Parathyroid adenoma (tissue), 2 donors: Measurements from ENCODE around the gene SRC.

Source experiments
- H2AFZ ChIP-seq: fragments of 300-600 bp; sonication (generic); one replicate; pipeline ENCODE4 v1.7.0; 2017; ENCODE audit warnings: antibody characterized with exemption, mild to moderate bottlenecking
- H3K27ac ChIP-seq: fragments of 300-600 bp; sonication (generic); one replicate; pipeline ENCODE4 v1.7.0; 2017
- H3K27me3 ChIP-seq: fragments of 300-600 bp; sonication (generic); one replicate; pipeline ENCODE4 v1.7.0; 2017; ENCODE audit warnings: low read length; ENCODE audit not compliant: control insufficient read depth, insufficient read depth
- H3K36me3 ChIP-seq: fragments of 300-600 bp; sonication (generic); one replicate; pipeline ENCODE4 v1.7.0; 2017; ENCODE audit warnings: low read length; ENCODE audit not compliant: control insufficient read depth, insufficient read depth
- H3K4me1 ChIP-seq: fragments of 300-600 bp; sonication (generic); one replicate; pipeline ENCODE4 v1.7.0; 2017; ENCODE audit warnings: control low read depth
- H3K4me2 ChIP-seq: fragments of 300-600 bp; sonication (generic); one replicate; pipeline ENCODE4 v1.7.0; 2017; ENCODE audit warnings: low read length
- H3K4me3 ChIP-seq: fragments of 300-600 bp; sonication (generic); one replicate; pipeline ENCODE4 v1.7.0; 2017; ENCODE audit warnings: low read depth, low read length
- H3K79me2 ChIP-seq: fragments of 300-600 bp; sonication (generic); one replicate; pipeline ENCODE4 v1.7.0; 2017; ENCODE audit warnings: control low read depth
- H3K9ac ChIP-seq: fragments of 300-600 bp; sonication (generic); one replicate; pipeline ENCODE4 v1.7.0; 2017; ENCODE audit warnings: mild to moderate bottlenecking
- H3K9me3 ChIP-seq: fragments of 300-600 bp; sonication (generic); one replicate; pipeline ENCODE4 v1.7.0; 2017; ENCODE audit warnings: low read length; ENCODE audit not compliant: control insufficient read depth
- TF ChIP-seq, protein P1 (sequence below): fragments of 300-600 bp; sonication (generic); IDR thresholded peaks from one replicate; pipeline ENCODE4 v1.7.0; 2017; ENCODE audit warnings: antibody characterized with exemption, mild to moderate bottlenecking
- donor health status: primary hyperparathyroidism.

The SRC gene

DNA sequence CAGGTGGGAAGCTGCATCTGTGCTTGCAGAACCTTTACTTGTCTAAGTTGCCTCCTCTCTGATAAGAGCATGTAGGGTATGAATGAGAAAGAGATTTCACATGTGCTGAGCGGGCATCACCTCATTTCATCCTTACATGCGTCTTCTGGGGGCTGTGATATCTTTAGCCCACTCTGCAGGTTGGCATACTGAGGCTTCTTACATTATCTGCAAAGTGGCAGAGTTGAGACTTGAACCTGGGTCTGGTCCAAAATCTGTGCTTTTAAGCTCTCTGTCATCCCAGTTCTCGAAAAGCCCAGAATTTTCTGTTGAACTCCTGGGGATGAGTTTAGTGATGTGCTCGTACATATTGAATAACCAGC lies 2.0 kb upstream of the SRC start:
- no peak overlapping the region for H3K9ac ChIP-seq

DNA sequence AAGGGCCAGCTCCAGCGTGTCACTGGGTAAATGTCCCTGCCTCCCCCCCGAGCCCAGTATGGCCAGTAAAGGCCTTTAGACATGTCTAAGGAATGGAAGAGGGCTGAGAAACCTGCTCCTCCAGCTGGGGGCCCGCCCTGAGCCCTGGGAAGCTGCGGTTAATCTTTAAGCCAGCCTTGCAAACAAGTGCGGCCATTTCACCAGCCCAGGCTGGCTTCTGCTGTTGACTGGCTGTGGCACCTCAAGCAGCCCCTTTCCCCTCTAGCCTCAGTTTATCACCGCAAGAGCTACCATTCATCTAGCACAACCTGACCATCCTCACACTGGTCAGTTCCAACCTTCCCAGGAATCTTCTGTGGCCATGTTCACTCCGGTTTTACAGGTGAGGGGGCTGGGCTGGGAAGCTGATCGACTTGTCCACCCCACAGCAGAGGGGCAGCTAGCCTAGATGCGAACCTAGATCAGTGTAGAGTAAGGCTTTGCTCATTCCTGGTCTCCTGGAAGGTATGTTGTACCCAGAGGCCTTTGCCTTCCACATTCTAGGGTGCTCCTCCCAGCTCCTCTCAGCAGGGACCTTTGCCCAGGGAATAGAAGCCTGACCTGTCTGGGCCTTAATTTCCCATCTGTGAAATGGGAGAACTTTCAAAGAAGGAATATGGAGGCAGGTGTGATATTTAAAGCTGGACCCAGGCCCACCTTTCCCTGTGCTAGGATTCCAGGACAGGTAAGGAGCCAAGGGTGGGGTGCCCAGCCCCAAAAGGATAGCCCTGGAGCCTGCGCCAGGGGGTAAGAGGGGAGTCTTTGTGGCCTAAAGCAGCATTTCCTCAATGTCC lies 1.2 kb upstream of the SRC start:
- Histone ChIP-seq H3K9me3 (no peaks in the 10 kb centered on the region), H3K4me3 (no peak overlapping the region), H3K27ac (no peak overlapping the region), H3K4me1 (peaks cover 3% of the 10 kb centered on the region), H2AFZ (peak overlapping the region; percentile 86), H3K79me2 (no peaks in the 10 kb centered on the region), H3K9ac (no peak overlapping the region), H3K27me3 (no peaks in the 10 kb centered on the region), H3K4me2 (no peak overlapping the region), H3K36me3 (no peaks in the 10 kb centered on the region)
- TF ChIP-seq, protein P1, sequence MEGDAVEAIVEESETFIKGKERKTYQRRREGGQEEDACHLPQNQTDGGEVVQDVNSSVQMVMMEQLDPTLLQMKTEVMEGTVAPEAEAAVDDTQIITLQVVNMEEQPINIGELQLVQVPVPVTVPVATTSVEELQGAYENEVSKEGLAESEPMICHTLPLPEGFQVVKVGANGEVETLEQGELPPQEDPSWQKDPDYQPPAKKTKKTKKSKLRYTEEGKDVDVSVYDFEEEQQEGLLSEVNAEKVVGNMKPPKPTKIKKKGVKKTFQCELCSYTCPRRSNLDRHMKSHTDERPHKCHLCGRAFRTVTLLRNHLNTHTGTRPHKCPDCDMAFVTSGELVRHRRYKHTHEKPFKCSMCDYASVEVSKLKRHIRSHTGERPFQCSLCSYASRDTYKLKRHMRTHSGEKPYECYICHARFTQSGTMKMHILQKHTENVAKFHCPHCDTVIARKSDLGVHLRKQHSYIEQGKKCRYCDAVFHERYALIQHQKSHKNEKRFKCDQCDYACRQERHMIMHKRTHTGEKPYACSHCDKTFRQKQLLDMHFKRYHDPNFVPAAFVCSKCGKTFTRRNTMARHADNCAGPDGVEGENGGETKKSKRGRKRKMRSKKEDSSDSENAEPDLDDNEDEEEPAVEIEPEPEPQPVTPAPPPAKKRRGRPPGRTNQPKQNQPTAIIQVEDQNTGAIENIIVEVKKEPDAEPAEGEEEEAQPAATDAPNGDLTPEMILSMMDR, result no peak

More for the DNA sequence above, 2.0 kb upstream of the SRC start:
- TF ChIP-seq, protein P1, result no peak
- H3K4me3 ChIP-seq, result no peak overlapping the region
- no peaks in the 10 kb centered on the region for H3K36me3 ChIP-seq
- H3K27me3 ChIP-seq, result no peaks in the 10 kb centered on the region
- no peaks in the 10 kb centered on the region for H3K9me3 ChIP-seq
- H3K4me1 ChIP-seq, result peaks cover 5% of the 10 kb centered on the region
- H3K27ac ChIP-seq, result no peak overlapping the region
- H2AFZ ChIP-seq, result no peak overlapping the region
- no peaks in the 10 kb centered on the region for H3K79me2 ChIP-seq
- H3K4me2 ChIP-seq, result no peak overlapping the region

DNA sequence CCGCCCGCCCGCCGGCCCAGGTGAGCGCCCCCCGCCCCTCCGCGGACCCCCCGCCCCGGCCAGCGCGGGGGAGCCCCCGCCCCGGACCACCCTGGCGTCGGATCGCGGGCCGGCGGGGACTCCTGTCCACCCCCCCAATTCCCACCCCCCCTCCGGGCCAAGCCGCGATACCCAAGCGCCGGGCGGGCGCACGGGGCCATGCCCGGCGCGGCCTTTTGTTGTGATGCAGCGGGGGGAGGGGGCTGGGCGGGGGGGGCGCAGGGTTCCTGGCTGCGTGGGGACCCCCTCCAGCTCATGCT lies 245 bp downstream of the SRC start:
- Histone ChIP-seq H3K27me3 (no peaks in the 10 kb centered on the region), H3K4me1 (peaks cover 3% of the 10 kb centered on the region), H2AFZ (peak overlapping the region; percentile 86), H3K9ac (no peak overlapping the region), H3K79me2 (no peaks in the 10 kb centered on the region), H3K4me2 (no peak overlapping the region), H3K4me3 (peak overlapping the region; percentile 2), H3K36me3 (no peaks in the 10 kb centered on the region), H3K9me3 (no peaks in the 10 kb centered on the region), H3K27ac (no peak overlapping the region)
- TF ChIP-seq, protein P1, result no peak

DNA sequence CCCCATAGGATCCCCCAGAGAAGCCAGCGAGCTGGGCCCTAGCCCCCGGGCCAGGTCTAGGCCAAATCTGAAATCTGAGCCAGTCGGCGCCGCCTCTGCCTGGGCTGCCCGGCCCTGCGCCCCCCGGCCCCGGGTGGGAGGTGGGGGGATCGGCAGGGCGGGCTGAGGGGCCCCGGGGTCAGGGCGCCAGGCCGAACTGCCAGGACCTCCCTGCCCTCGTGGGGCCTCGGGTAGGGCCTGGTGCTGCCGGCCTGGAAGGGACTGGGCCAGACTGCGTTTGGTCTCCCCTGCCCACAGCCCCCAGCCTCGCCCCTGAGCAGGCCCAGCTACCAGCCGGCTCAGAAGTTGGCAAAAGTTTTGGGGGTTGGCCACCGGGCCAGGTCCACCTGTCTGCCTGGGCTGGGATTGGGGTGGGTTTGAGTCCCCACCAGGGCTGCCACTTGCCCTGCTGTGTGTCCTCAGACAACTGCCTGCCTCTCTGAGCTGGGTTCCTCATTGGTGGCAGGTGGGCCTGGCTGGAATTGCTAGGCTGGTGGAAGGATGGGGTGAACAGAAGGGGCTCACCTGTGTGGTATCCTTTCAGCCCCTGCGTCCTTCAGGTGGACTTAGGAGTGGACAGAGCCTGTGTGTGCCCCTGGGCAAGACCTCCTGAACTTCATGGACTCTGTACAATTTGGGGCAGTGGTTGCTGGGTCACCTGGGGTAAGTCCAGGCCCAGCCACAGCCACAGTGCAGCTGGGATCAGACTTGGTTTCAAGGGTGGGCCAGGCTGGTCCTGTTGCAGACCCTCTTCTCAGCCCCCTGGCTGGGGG lies 801 bp downstream of the SRC start:
- Histone ChIP-seq H3K4me2 (peak overlapping the region; percentile 47), H3K36me3 (no peaks in the 10 kb centered on the region), H3K27me3 (no peaks in the 10 kb centered on the region), H2AFZ (peak overlapping the region; percentile 68), H3K4me1 (peaks cover 3% of the 10 kb centered on the region), H3K9ac (no peak overlapping the region), H3K79me2 (peaks cover 2% of the 10 kb centered on the region), H3K27ac (peak overlapping the region; percentile 54), H3K4me3 (peak overlapping the region; percentile 2), H3K9me3 (no peaks in the 10 kb centered on the region)
- TF ChIP-seq, protein P1, result no peak
